Measurements from ENCODE around the gene VPS35L. TPM values are rescaled to one million over a fixed set of nuclear protein-coding genes. Genes with fewer than 3 reads are reported as not detected.
A peak's percentile ranks its signal among the peaks of the same experiment; 100 is the strongest.

The VPS35L gene
- total RNA-seq, 1 donor from 2014 or later, result 34.4 TPM

GRCh38 chr16:19595043-19595767 is 39.7 kb downstream of the VPS35L start:
- no peak for DNase-seq

- DNase-seq, result no peak
Measured at GRCh38 chr16:19598805-19599510, 43.5 kb downstream of the VPS35L start.

- DNase-seq, result no peak
Measured at GRCh38 chr16:19599968-19600716, 44.6 kb downstream of the VPS35L start.

DNA sequence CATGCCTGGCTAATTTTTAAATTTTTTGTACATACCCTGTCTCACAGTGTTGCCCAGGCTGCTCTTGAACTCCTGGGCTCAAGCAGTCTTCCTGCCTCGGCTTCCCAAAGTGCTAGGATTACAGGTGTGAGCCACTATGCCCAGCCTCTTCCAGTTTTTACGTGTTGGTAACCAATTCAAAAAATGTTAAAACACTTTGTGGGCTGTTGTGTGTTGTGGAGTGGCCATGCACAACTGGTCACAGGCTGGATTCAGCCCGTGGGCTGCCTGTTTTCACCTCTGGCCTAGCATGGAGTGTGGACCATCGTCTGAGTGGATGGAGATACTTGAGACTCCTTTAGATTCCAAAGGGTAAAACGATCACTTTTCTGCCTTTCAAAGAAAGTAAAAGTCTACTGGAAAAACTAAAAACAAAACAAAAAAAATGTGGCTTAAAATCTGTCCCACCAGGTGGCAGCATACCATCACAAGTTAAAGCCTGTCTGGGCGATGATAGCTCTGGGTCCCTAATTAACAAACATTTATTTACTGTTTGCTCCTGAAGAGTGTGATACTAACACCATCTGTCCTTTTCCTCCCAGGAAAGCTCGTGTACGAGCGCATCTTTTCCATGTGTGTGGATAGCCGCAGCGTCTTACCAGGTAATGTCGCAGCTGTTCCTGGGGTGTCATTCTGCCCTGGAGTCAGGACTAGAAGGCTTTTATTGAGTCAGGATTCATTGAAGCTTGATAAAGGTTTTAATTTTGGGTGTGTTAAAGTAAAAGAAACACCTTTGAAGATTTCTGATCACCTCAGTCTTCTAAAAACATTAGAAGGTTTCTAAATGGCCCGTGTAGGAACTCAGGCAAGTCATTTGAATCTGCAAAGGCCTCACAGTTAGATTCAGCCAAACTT is 45.8 kb downstream of the VPS35L start:
- DNase-seq, result peak; percentile 21

DNA sequence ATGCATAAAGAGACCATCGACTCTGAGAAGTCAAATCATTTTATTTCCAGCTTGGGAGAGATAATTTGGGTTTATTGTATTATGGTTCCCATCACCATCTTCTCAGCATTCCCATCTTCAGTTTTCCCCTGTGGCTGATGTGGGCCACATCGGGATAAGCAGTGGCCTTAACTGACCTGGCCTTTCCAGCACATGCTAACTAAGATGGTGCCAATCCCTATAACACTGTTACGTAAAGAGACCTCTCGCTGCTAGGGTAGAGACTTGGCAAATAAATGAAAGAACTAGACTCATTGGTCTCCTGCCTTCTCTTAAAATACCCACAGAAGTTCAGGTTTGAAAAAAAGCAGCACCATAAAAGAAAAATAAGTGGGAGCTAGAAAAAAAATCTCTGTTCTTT is 49.4 kb downstream of the VPS35L start:
- DNase-seq, result no peak

- DNase-seq, result no peak
Measured at GRCh38 chr16:19605701-19606100, 50.2 kb downstream of the VPS35L start.

- DNase-seq, result peak; percentile 35
Measured at GRCh38 chr16:19607616-19608280, 52.2 kb downstream of the VPS35L start.

DNA sequence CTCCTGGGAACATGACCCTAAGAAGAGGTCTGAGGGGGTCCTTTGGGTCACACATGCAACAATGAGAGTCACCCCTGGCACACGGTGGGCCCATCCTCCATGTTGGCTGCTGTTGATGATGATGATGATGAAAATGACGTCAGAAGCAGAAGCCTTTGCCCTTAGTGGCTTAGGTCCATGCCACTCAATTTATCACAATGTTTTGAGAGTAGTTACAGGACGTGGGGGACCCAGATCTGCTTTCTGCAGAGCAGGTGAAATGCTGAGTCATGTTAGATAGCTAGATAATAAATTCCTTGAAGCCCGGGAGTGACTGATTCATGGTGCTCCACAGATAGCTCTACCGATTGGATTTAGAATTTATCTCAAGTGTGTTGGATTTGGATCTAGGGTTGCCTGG is 53.9 kb downstream of the VPS35L start:
- no peak for DNase-seq

DNA sequence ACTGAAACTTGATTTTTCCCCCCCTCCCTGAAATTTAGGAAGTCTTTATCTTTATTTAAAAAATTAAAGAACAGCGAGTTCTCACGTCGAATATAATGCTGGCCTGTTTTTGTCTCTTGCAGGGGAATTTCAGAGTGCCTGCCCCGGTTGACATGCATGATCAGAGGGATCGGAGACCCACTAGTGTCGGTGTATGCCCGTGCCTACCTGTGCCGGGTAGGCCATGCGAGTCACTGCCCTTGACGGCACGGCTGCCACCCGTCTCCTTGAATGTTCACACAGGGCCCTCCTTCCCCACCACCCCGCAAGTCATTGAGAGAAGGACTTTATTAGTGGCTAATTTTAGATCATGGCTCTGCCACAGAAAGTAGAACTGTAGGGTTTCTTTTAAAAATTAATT is 54.7 kb downstream of the VPS35L start:
- no peak for DNase-seq

DNA sequence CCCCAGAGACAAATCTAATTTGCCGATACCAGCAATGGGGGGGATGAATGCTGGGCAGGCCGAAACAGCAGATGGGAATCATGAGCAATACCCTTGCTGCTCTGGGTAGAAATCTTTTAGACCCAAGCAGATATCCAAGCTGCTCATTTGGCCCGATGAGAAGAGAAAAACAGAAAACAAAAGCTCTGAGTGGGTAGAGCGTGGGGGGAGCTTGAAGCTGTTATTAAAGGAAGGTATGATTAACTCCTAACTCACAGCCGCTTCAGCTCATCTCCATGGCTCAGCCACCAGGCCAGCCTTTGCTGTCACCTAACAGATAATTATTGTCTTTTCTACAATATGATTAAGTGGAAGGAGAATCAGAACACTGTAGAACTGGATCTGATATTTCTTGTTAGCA is 58.3 kb downstream of the VPS35L start:
- no peak for DNase-seq

DNA sequence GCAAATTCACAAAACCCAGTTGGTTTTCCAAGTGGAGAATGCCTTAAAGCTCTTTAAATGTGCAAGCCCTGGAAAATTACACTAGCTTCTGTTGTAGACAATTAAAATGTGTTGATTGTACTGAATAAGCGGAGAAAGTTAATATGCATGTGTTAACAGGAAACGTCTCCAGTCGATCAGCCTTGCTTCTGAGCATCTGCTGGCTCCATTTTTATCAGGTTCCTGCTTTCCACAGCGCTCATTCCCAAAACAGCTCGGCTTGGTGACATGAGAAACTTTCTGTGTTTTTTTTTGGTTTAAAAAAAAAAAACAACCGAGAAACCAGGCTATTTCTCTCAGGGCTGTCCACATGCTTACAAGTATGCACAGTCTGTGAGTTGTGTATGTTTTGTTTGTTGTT is 60.7 kb downstream of the VPS35L start:
- DNase-seq, result no peak

DNA sequence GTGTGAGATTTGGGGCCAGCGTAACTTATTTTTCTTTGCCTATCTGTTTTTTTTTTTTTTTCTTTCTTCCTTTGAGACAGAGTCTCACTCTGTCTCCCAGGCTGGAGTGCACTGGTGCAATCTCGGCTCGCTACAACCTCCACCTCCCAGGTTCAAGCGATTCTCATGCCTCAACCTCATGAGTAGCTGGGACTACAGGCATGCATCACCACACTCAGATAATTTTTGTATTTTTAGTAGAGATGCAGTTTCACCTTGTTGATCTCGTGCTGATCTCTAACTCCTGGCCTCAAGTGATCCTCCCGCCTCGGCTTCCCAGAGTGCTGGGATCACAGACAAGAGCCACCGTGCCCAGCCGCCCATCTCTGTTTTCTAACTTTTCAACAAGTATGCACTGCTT is 63.4 kb downstream of the VPS35L start:
- no peak for DNase-seq

- DNase-seq, result peak; percentile 76
Measured at GRCh38 chr16:19621445-19621844, 65.9 kb downstream of the VPS35L start.

- DNase-seq, result no peak
Measured at GRCh38 chr16:19625039-19625438, 69.5 kb downstream of the VPS35L start.

- no peak for DNase-seq
Measured at GRCh38 chr16:19636436-19637267, 81.1 kb downstream of the VPS35L start.

GRCh38 chr16:19639986-19640421 is 84.5 kb downstream of the VPS35L start:
- no peak for DNase-seq

GRCh38 chr16:19642501-19642900 is 87.0 kb downstream of the VPS35L start:
- no peak for DNase-seq

GRCh38 chr16:19644877-19645276 is 89.4 kb downstream of the VPS35L start:
- DNase-seq, result peak; percentile 49

- DNase-seq, result peak; percentile 2
Measured at GRCh38 chr16:19645557-19645981, 90.1 kb downstream of the VPS35L start.

DNA sequence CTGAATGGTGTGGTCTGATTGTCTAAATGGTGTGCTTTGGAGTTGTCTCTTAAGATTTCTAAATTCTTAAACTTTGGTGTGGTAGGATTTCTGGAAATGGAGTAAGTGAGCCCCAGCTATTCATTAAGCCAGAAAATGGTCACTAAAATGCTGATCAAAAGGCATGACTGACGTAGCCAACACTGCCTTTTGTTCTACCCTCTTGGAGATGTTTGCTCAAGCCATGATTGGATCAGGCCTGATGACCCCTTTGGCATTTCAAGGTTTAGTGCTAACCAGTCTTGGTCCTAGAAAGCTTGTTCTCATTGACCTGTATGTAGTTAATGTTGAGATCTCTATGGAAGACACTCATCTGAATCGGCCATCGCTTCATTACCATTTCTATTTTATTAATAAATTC is 94.5 kb downstream of the VPS35L start:
- no peak for DNase-seq

- DNase-seq, result no peak
Measured at GRCh38 chr16:19654147-19654546, 98.6 kb downstream of the VPS35L start.
